K562 (cell line): Measurements from ENCODE around the gene RPL22. TPM values are rescaled to one million over a fixed set of nuclear protein-coding genes. Genes with fewer than 3 reads are reported as not detected.

Source experiments
- BCOR ChIP-seq: fragments of 450-650 bp; IDR thresholded peaks from 2 replicates; pipeline ENCODE4 v1.6.1; 2016
- BRF1 ChIP-seq: IDR thresholded peaks from 3 replicates; pipeline ENCODE4 v1.6.1; 2011; ENCODE audit warnings: borderline replicate concordance, mild to moderate bottlenecking; ENCODE audit not compliant: insufficient read length; ENCODE audit errors: extremely low read depth
- CBX5 ChIP-seq: IDR thresholded peaks from 2 replicates; pipeline ENCODE4 v1.6.1; 2014; ENCODE audit warnings: low read depth, borderline replicate concordance
- CC2D1A ChIP-seq: fragments of 450-650 bp; IDR thresholded peaks from 2 replicates; pipeline ENCODE4 v1.6.1; 2017; ENCODE audit warnings: mild to moderate bottlenecking
- ELK1 ChIP-seq: sonication (generic); formaldehyde crosslinking; IDR thresholded peaks from 2 replicates; pipeline ENCODE4 v1.8.1; 2022; ENCODE audit warnings: missing genetic modification reagents
- HNRNPUL1 ChIP-seq: fragments of 200-400 bp; formaldehyde crosslinking; IDR thresholded peaks from 2 replicates; pipeline ENCODE4 v1.6.1; 2017; ENCODE audit warnings: low read length
- KLF13 ChIP-seq: fragments of 450-650 bp; IDR thresholded peaks from 2 replicates; pipeline ENCODE4 v1.6.1; 2016; ENCODE audit warnings: missing genetic modification characterization, low read depth, mild to moderate bottlenecking, missing compliant biosample characterization, moderate library complexity, borderline replicate concordance
- MYC ChIP-seq, 2 experiments: fragments of 250-450 bp in 1 of 2; sonication (Bioruptor Pico) in 1 of 2; IDR thresholded peaks; 2 replicates each; pipeline versions ENCODE4 v1.5.1 to v1.6.1; 2012 to 2021; ENCODE audit warnings: low read depth in 2 of 2, borderline replicate concordance in 1 of 2, improper control_type of control experiment in 1 of 2, low read length in 1 of 2, mild to moderate bottlenecking in 1 of 2, moderate library complexity in 1 of 2
- NCOA6 ChIP-seq: fragments of 450-650 bp; IDR thresholded peaks from 2 replicates; pipeline ENCODE4 v1.6.1; 2017; ENCODE audit warnings: mild to moderate bottlenecking
- NFIC ChIP-seq: fragments of 450-650 bp; IDR thresholded peaks from 2 replicates; pipeline ENCODE4 v1.6.1; 2017; ENCODE audit warnings: mild to moderate bottlenecking, inconsistent platforms
- NFIX ChIP-seq: fragments of 250-450 bp; sonication (Bioruptor Pico); IDR thresholded peaks from 2 replicates; pipeline ENCODE4 v1.4.0; 2020; ENCODE audit warnings: low read depth, mild to moderate bottlenecking, moderate library complexity
- PCBP2 ChIP-seq: fragments of 200-400 bp; formaldehyde crosslinking; IDR thresholded peaks from 2 replicates; pipeline ENCODE4 v1.6.1; 2018; ENCODE audit warnings: low read length, low read depth, mild to moderate bottlenecking, moderate library complexity; ENCODE audit not compliant: poor library complexity, severe bottlenecking
- TCF3 ChIP-seq: sonication (generic); formaldehyde crosslinking; IDR thresholded peaks from 2 replicates; pipeline ENCODE4 v1.4.0; 2020; ENCODE audit warnings: mild to moderate bottlenecking, missing genetic modification reagents
- WHSC1 ChIP-seq: IDR thresholded peaks from one replicate; pipeline ENCODE4 v1.6.1; 2012; ENCODE audit warnings: low read length, control low read depth, inconsistent platforms
- ZNF143 ChIP-seq: sonication (generic); formaldehyde crosslinking; IDR thresholded peaks from 2 replicates; pipeline ENCODE4 v1.9.0; 2022; ENCODE audit warnings: mild to moderate bottlenecking, missing genetic modification reagents
- ZNF175 ChIP-seq: fragments of 200-800 bp; sonication (Bioruptor generic); IDR thresholded peaks from 2 replicates; pipeline ENCODE4 v1.6.1; 2016; ENCODE audit warnings: low read depth, mild to moderate bottlenecking, missing genetic modification characterization, missing compliant biosample characterization
- ZNF224 ChIP-seq: sonication (generic); formaldehyde crosslinking; IDR thresholded peaks from 2 replicates; pipeline ENCODE4 v1.8.0; 2022; ENCODE audit warnings: mild to moderate bottlenecking, missing genetic modification reagents
- ZNF41 ChIP-seq: fragments of 250-450 bp; sonication (Bioruptor Pico); conservative IDR thresholded peaks from 2 replicates; pipeline ENCODE4 v1.4.0; 2020; ENCODE audit warnings: mild to moderate bottlenecking
- ZNF444 ChIP-seq: fragments of 250-450 bp; sonication (Bioruptor Pico); IDR thresholded peaks from 2 replicates; pipeline ENCODE4 v1.4.0; 2020; ENCODE audit warnings: mild to moderate bottlenecking, moderate library complexity
- ZNF449 ChIP-seq: fragments of 250-450 bp; sonication (Bioruptor Pico); IDR thresholded peaks from 2 replicates; pipeline ENCODE4 v1.8.0; 2022; ENCODE audit warnings: moderate library complexity, mild to moderate bottlenecking, inconsistent platforms
- ZNF589 ChIP-seq: fragments of 200-800 bp; sonication (Bioruptor generic); IDR thresholded peaks from 2 replicates; pipeline ENCODE4 v1.6.1; 2016; ENCODE audit warnings: low read depth, missing genetic modification characterization, missing compliant biosample characterization
- ZNF609 ChIP-seq: sonication (generic); formaldehyde crosslinking; IDR thresholded peaks from 2 replicates; pipeline ENCODE4 v1.8.1; 2023; ENCODE audit warnings: missing genetic modification reagents, mild to moderate bottlenecking, borderline replicate concordance
- polyA plus RNA-seq, 8 experiments: library from polyadenylated mRNA; depleted of rRNA in 4 of 8; stranded (reverse) in 5 of 8; unstranded in 3 of 8; fragments of >200 nt; fragmentation: Nextera tagmentation in 2 of 8; fragmentation: Illumina TruSeq in 1 of 8; extraction: Ambion mirVana in 2 of 8; extraction: Trizol in 1 of 8; gene quantifications; 2 replicates each; pipeline versions ENCODE4 v1.2.1 to v1.2.3, GENCODE V29; 2011 to 2014; ENCODE audit warnings: inconsistent platforms in 1 of 8, missing spikeins in 1 of 8
- total RNA-seq, 7 experiments: library from RNA; depleted of rRNA in 6 of 7; stranded (reverse); fragments of >200 nt in 6 of 7; fragmentation: Illumina TruSeq in 2 of 7; extraction: Trizol in 2 of 7; gene quantifications; 2 replicates each; pipeline versions ENCODE4 v1.2.1 to v1.2.3, GENCODE V29; 2011 to 2021; ENCODE audit warnings: low replicate concordance in 1 of 7

The RPL22 gene
- total and polyA plus RNA-seq, 9 of the 15 experiments (the other 6 are each of a cell fraction or from before 2014, with no cell fraction given), result 467 to 1,165 (median 607) TPM

GRCh38 chr1:6148497-6149241 lies 50.7 kb downstream of the RPL22 start (continued):
- TF ChIP-seq BRF1, result no peak
- no peak for TF ChIP-seq ZNF175 (CRISPR knock-in tag)
- 0 out of 2 replicates have a peak, but pooled peaks have one; percentile 8 for TF ChIP-seq BCOR
- TF ChIP-seq NCOA6, result no peak
- peak; percentile 47 for TF ChIP-seq MYC (IDR thresholded peaks at IDR 0.05; ENCODE audit: low read depth, low read length)
- TF ChIP-seq MYC (CRISPR knock-in tag; IDR thresholded peaks at IDR 0.05; ENCODE audit: borderline replicate concordance, low read depth), result no peak
- TF ChIP-seq ZNF143 (CRISPR knock-in tag), result no peak
- no peak for TF ChIP-seq ELK1 (CRISPR knock-in tag)
- no peak for TF ChIP-seq TCF3 (CRISPR knock-in tag)
- TF ChIP-seq HNRNPUL1, result no peak
- no peak for TF ChIP-seq NFIC
- no peak for TF ChIP-seq ZNF589 (CRISPR knock-in tag)
- no peak for TF ChIP-seq WHSC1
- no peak for TF ChIP-seq ZNF444 (CRISPR knock-in tag)
- no peak for TF ChIP-seq KLF13 (tag)
- TF ChIP-seq CBX5, result no peak
- no peak for TF ChIP-seq ZNF609 (CRISPR knock-in tag)
- TF ChIP-seq PCBP2, result no peak
- TF ChIP-seq ZNF224 (CRISPR knock-in tag), result no peak
- no peak for TF ChIP-seq ZNF41 (CRISPR knock-in tag)
- TF ChIP-seq CC2D1A, result no peak
- TF ChIP-seq ZNF449 (CRISPR knock-in tag), result no peak
- no peak for TF ChIP-seq NFIX
